GM19372 (cell line): ENCODE measurements around the gene ANKRD12.
"Not testable (repeated sequence)": the region's sequence is repeated elsewhere in the genome, so short reads cannot be mapped to it uniquely, and the experiment has no call there.

Experiments used
- ATAC-seq: cut with Tn5 transposase; IDR thresholded peaks from one replicate; pipeline ENCODE4 v1.9.1; 2021; ENCODE audit warnings: mild to moderate bottlenecking, low read depth, moderate library complexity; ENCODE audit not compliant: unreplicated experiment

ANKRD12 gene

DNA sequence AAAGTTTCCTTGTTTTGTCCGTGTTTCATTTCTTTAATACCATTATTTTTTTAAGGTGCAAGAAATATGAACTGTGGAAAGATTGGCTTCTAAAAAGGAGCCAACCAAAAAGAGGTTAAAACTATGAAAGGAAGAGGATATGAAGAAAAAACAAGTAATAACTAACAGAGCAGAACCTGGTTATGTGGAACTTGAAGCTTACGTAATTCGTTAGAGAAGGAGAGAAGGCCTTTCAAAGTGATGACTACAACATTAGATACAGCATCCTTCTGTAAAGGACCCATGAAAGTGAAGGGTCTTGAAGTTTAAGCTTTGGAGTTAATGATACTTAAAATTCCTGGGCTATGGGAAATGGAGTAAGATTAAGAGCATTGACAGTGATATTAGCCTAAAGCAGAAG is 84.5 kb downstream of the ANKRD12 start:
- no peak for ATAC-seq

DNA sequence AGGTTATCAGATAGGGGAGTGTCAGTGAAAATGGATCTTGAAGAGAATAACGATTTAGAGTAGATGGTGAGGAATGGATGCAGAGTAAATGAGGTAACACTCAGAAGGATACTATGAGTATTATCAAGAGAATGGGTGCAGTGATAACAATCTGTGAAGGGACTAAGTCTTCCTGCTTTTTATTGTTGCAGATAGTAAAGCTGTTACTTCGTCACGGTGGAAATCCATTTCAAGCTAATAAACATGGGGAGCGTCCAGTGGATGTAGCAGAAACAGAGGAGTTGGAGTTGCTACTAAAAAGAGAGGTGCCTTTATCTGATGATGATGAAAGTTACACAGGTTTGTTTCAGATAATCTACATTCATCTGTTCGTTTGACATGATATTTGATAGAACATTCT is 85.1 kb downstream of the ANKRD12 start:
- no peak for ATAC-seq

DNA sequence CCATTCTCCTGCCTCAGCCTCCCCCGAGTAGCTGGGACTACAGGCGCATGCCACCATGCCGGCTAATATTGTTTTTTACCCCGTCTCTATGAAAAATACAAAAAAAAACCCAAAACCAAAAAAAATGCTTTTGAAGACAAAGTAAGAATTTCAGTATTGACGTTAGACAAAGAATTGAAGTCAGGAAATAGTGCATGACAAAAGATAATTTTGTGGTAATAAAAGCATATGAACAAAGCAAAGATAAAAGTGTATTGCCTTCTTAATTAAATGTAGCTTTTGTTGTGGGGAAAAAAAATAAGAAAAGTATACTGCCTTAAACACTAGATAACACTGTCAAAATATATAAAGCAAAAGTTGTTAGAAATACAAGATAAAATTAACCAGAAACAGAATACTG is 86.8 kb downstream of the ANKRD12 start:
- no peak for ATAC-seq

DNA sequence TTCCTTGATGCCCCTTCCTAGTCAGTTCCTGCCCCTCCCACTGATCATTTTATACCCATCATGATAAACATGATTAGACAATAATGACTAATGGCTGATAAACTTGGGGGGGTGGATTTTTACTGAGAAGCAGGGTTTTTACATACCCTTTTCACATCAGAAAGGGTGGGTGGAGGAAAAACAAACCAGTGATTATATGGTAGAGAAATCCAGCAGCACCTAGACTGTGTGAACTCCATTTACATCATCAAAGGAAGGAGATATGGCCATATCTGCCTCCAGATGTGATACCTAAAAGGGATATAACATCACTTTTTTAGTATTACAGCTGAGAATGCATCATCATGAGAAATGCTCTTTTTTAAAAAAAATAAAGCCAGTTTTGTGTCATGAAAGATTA is 89.9 kb downstream of the ANKRD12 start:
- no peak for ATAC-seq

DNA sequence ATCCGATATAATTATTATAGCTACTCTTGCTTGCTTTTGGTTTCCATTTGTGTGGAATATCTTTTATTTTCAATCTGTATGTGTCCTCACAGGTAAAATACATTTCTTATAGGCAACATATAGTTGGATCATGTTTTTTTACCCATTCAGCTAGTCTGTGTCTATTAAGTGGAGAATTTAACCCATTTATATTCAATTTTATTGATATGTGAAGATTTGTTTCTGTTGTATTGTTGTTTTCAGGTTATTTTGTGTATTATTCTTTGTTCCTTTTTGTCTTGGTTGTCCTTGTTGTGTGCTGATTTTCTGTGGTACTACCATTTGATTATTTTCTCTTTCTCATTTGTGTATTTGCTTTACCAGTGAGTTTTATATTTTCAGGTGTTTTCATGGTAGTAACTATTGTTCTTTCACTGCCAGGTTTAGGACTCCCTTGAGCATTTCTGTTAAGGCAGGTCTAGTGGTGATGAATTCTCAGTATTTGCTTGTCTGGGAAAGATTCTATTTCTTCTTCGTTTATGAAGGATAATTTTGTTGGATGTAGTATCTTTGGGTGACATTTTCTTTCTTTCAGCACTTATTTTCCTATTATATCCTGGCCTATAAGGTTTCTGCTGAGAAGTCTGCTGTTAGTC is 95.4 kb downstream of the ANKRD12 start:
- ATAC-seq, result no peak

DNA sequence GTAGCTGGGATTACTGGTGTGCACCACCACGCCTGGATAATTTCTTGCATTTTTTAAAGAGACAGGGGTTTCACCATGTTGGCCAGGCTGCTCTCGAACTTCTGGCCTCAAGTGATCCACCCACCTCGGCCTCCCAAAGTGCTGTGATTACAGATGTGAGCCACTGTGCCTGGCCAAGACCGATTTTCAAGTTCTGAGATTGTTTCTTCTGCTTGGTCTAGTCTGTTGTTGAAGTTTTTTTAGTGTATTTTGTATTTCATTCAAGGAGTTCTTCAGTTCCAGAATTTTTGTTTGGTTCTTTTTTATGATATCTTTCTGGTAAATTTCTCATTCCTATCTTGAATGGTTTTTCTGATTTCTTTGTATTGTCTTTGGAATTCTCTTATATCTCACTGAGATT is 96.4 kb downstream of the ANKRD12 start:
- no peak for ATAC-seq

DNA sequence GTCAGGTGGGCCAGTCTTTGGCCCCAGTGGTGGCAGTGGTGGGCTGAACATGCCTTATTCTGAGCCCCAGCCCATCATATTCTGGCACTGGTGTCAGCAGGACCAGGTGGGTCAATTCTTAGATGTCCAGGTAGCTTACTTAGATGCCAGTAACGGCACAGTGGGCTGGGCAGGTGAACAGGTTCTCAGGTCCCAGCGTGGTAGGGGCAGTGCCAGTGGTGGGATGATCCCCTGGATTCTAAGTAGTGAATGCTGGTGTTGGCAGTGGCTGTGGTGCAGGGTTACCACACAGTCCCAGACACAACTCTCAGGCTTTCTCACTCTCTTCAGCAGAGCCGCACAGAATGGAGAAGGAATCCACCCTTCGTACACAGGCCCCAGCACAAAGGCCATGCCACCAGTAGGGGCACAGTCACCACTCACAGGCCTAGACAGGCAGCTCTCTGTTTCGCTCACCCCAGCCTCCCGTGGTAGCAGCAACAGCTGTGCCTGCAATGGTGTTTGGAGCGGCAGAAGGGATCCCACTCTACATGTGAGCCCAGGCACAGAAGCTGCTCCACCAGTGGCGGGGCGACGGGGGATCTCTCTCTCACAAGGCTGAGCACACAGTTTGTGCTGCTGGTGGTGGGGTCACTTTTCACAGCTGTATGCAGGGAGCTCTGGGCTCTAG is 97.3 kb downstream of the ANKRD12 start:
- no peak for ATAC-seq

DNA sequence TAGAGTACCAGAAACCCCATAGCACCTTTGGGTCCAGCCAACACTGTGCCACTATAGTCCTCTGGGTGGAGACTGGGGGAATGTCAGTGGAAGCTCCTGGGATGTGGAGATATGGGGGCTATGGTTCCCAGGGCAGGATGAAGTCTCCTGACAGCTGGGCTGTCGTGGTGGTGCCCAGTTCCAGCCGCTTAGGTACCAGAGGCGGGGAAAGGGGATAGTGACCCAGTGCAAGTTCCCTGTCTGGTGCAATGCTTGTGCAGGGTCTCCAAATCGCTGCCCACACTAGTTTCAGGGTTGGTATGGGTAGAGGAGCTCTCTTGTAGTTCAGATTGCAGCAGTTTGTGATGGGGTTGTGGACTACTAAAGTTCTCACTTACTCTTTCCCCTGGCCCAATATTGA is 97.9 kb downstream of the ANKRD12 start:
- ATAC-seq, result no peak

DNA sequence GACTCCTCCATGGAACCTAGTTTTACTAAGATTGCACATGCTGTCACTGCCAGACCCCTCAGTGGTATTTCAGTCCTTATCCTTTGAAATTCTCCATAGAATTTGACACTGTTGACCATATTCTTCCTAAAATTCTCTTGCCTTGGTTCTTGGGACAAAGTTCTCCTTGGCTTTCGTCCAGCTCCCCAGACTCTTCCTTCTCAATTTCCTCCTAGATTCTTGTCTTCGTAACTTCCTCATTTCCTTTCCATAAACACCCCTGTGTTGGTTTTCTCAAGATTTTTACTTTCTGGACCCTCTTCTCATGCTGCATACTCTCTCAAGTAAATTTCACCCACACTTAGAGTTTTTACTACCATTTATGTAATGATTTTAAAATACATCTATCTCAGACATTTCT is 101.4 kb downstream of the ANKRD12 start:
- ATAC-seq, result no peak

DNA sequence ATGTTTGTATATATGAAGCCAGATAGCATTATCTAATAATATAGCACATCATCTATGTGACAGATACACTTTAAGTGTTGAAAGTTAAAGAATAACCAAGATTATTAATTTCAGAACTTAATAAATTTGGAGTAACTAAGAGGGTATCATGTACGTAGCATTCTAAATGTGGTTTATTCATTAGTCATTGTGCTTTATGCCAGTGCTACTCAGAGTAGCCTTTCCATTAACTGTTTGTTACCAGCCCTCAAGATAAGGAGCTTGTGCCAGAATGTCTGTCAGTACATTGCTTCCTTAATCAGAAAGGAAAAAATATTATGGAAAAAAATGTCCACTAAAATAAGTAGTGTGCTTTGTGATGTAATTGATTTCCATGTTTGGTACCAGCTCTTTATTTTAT is 103.1 kb downstream of the ANKRD12 start:
- ATAC-seq, result no peak

DNA sequence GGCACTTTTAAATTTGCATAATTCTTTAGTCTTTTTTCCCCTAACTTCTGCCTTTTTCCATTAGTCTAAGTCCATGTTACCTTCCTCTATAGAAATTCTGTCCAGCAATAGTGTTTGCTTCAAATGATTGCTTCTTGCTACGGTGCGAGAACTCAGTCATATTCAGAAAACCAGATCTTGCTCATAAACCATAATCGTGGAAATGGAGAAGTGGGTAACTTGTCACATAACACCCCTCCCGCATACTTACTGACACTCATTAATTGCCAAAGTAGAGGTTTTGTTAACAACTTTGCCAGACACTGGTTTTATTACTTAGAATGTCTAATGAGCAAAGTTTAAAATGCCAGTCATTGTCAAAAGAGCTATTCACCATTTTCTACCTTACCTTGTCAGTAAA is 103.7 kb downstream of the ANKRD12 start:
- ATAC-seq, result no peak

DNA sequence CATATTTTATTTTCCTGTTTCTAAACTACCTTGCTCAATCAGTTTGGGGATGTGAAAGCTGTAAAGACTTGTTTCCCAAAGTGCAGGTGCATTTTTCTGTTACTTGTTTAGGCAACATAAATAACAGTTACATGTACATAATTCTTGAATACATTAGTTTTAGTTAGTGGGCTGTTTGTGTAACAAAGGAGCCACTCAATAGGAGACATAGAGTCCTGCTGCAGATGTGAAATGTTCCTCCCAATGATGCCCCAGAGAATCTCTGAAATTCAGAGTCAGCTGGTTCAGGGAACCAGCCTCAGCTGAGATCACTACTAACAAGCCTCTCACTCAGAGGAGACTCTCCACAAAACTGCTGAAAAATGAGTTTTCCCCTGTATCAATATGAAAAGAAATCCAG is 106.4 kb downstream of the ANKRD12 start:
- peak; percentile 54 for ATAC-seq

DNA sequence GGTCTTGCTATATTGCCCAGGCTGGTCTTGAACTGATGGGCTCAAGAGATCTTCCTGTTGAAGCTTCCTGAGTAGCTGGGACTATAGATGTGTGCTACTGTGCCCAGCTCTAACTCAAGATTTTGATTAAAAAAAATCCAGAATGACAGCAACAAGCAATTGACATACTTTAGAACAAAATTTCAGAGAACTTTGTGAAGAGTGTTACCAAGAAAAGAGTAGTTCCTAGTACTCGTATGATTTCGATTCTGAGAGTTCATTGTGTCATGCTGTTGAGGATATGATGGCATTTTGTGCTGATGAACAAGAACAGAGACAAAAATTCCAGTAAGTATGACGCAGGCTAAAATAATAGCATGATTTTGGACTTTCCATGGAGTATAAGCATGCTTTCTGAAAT is 107.8 kb downstream of the ANKRD12 start:
- no peak for ATAC-seq

DNA sequence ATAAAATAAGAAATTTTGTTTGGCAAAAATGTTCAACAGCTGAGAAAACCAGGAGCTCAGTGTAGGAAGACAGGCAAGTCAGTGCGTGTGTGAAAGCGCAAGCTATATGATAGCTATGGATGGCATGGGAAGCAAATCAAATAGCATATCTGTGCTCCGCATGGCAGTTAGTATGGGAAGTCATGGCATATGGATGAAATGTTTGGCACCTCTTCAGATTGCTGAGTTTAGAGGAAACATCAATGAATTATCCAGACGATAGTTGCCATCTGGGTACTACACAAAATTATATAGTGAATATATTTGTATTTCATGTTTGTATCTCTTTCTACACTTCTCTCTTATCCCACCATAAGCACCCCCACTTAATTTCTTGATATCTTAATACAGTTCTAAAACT is 112.1 kb downstream of the ANKRD12 start:
- no peak for ATAC-seq

DNA sequence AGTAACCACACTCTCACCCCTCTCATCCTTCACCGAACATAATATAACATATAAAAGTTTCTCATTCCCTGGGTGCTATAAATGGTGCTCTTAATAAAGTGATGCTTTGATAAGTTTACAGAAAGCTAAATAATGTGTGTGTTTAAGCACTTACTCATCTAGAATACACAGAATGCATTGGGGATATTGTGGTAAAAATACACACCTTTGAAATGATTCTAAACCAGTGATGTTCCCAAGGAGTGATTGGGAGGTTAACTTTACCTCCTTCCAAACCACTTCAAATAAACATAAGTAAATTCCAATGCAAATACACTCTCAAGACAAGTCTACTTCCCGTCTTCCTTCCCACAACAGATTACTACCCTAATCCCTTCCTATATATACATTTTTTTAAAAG is 112.7 kb downstream of the ANKRD12 start:
- ATAC-seq, result no peak

DNA sequence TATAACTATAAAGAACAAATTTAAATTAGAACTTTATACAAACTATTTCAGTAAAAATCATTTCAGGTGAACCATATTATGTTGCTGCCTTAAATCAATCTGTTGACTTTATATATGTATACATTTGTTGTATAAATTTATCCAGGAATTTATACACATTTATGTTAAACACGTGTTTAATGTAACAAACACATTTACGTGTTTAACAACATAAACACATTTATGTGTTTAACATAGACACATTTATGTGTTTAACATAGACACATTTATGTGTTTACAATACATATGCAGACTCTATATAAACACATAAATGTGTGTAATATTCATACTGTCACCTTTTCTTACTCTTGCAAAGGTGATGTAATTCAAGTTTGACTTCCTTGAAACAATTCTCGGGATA is 122.6 kb downstream of the ANKRD12 start:
- ATAC-seq, result no peak

DNA sequence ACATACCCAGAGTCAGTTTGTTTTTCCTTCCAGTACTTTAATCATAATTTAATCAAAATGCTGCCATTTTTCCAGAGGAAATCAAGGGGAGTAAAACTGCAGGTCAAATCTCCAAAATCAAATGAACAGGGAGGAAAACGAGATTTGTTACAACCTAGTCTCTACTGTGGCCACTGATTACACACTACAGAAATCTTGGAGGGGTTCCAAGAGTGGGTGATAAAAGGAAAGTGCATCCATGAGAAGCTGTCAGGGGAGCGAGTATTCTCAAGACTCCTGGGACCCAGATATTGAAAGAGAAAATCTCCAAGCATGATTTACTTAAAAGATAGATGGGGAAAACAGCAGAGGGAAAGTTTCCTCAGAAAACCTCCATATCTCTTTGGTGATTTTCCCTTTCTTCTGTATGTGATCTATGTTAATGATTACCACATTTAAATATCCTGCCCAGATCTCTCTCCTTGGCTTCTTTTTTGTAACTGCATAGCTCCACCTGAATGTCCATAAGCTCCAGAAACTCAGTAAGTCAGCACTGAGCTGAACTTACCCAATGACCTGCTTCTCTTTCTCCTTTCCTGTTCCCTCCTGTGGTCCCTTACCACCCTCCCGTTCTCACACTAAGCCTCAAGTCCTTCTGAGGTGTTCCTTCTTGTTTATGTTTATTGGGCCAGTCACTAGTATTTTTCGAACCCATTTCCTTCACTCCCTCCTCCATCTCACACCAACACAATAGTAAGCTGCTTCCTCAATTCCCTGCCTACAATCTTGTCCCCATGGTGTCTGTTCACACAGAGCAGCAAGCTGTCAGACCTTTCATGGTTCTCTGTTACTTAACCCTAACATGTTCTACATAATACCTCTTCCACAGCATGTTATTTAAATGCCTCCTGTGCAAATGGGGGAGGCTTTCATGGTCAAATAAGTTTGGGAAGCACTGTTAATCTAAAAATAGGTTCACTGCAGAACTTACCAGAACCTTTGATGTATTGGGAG is 124.1 kb downstream of the ANKRD12 start:
- no peak for ATAC-seq

DNA sequence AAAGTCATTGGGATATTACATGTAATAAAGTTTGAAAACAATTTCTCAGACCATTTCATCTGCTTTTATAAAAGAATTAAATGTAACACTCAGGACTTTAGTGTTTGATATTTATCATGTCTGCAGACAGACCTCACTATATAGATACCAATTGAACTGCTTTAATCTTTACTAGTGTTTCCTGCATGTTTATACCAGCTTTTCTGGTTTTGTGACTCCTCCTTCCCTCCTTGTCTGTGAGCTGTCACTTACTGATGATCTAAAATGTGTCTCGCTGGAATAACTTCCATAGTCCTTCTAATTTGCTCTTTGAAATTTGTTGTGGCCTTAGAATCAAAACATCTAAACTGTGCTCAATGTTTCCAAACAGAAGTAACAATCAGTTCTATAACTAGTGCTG is 126.7 kb downstream of the ANKRD12 start:
- ATAC-seq, result no peak

DNA sequence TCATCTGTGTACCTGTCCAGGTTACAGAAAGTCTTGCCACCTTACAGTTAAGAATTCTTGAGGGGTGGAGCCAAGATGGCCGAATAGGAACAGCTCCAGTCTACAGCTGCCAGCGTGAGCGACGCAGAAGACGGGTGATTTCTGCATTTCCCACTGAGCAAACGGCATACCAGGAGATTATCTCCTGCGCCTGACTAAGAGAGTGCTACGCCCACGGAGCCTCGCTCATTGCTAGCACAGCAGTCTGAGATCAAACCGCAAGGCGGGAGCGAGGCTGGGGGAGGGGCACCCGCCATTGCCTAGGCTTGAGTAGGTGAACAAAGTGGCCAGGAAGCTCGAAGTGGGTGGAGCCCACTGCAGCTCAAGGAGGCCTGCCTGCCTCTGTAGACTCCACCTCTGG is 128.2 kb downstream of the ANKRD12 start:
- not testable (repeated sequence) for ATAC-seq

DNA sequence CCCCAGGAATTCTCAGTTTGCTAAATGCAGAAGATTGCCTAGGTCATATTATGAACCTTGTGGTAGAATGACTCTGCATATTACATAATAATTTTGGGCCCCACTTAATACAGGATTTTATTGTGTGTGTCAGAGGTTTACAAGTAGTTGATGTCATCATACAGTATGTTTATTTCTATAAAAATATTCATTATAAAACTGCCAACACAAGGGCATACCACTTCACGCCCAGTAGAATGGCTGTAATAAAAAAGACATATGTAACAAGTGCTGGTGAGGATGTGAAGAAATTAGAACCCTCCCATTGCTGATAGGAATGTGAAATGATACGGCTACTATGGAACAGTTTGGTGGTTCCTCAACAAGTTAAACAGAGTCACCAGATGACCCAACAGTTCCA is 136.6 kb downstream of the ANKRD12 start:
- no peak for ATAC-seq

DNA sequence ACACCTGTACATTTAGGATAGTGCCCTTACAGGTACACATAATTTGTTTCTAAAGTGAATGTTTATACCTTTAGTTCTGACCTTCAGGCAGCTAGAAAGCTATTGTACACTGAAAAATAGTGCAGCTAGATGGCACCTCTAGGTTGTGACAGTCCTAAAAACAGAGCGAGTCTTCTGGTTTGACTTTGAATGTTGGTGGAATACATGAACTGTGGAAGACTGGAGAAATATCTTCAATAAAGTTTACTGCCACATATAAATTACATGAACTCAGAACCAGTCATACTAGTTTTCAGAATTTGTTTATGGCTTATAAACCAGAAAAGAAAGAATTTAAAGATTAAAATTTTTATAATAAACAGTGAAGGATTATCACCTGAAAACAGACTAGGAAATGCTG is 139.3 kb downstream of the ANKRD12 start:
- no peak for ATAC-seq
